Nephron (organoid): Measurements from ENCODE around the gene VPS26A.

ENCODE experiments used
- H3K27ac Mint-ChIP-seq, 3 experiments: 2 replicates each; pipeline ENCODE4 v1.8.0; 2020; ENCODE audit warnings: mixed read lengths in 3 of 3, mild to moderate bottlenecking in 2 of 3, moderate library complexity in 1 of 3
- H3K27me3 Mint-ChIP-seq: 2 replicates; pipeline ENCODE4 v1.8.0; 2021; ENCODE audit warnings: low read depth, mild to moderate bottlenecking, moderate library complexity, mixed read lengths
- H3K36me3 Mint-ChIP-seq: 2 replicates; pipeline ENCODE4 v1.8.0; 2020; ENCODE audit warnings: low read depth, mixed read lengths
- H3K4me1 Mint-ChIP-seq: 2 replicates; pipeline ENCODE4 v1.8.0; 2020; ENCODE audit warnings: mixed read lengths
- H3K4me3 Mint-ChIP-seq, 3 experiments: 2 replicates each; pipeline ENCODE4 v1.8.0; 2020; ENCODE audit warnings: mild to moderate bottlenecking in 3 of 3, mixed read lengths in 3 of 3, moderate library complexity in 2 of 3
- H3K9me3 Mint-ChIP-seq: 2 replicates; pipeline ENCODE4 v1.8.0; 2020; ENCODE audit warnings: mixed read lengths
- TF ChIP-seq, protein P1 (sequence below), 3 experiments: fragments of 200-600 bp; sonication (generic); IDR thresholded peaks; one replicate each; pipeline ENCODE4 v1.5.0; 2021; ENCODE audit warnings: antibody characterized with exemption in 3 of 3; ENCODE audit not compliant: unreplicated experiment in 3 of 3

VPS26A gene

DNA sequence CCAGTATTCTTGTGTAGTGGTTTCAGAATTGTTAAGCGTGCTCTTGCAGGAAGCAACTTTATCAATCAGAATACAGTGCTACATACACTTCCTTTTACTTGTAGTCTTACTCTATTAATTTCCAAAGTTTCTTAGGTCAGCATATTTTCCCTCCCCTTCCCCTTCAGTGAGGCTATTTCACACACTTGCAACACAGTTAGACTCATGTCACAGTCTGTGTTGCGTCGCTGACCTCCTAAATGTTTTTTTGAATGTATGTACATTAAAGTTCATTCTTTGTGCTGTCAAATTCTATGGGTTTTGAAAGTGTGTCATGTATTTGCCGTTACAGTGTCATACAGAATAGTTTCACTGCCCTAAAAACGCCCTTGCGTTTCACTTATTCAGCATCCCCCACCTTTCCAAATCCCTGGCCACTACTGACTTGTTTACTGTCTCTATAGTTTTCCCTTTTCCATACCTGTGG is 90.7 kb downstream of the VPS26A start:
- H3K4me1 Mint-ChIP-seq, result peaks cover 5% of the 10 kb centered on the region

GRCh38 chr10:69215405-69216171 is 91.6 kb downstream of the VPS26A start:
- peaks cover 8% of the 10 kb centered on the region for H3K4me1 Mint-ChIP-seq
- TF ChIP-seq, protein P1, sequence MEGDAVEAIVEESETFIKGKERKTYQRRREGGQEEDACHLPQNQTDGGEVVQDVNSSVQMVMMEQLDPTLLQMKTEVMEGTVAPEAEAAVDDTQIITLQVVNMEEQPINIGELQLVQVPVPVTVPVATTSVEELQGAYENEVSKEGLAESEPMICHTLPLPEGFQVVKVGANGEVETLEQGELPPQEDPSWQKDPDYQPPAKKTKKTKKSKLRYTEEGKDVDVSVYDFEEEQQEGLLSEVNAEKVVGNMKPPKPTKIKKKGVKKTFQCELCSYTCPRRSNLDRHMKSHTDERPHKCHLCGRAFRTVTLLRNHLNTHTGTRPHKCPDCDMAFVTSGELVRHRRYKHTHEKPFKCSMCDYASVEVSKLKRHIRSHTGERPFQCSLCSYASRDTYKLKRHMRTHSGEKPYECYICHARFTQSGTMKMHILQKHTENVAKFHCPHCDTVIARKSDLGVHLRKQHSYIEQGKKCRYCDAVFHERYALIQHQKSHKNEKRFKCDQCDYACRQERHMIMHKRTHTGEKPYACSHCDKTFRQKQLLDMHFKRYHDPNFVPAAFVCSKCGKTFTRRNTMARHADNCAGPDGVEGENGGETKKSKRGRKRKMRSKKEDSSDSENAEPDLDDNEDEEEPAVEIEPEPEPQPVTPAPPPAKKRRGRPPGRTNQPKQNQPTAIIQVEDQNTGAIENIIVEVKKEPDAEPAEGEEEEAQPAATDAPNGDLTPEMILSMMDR (IDR thresholded peaks at IDR 0.05; ENCODE audit: unreplicated experiment in 3 of 3), result no peak
- peaks cover 10% of the 10 kb centered on the region for H3K9me3 Mint-ChIP-seq
- H3K27me3 Mint-ChIP-seq, result peaks cover 4% of the 10 kb centered on the region
- H3K4me3 Mint-ChIP-seq, result no peak overlapping the region
- no peaks in the 10 kb centered on the region for H3K36me3 Mint-ChIP-seq
- H3K27ac Mint-ChIP-seq, result peak overlapping the region; percentile 7 to 55 (median 52)

More for the DNA sequence above, 90.7 kb downstream of the VPS26A start:
- H3K27me3 Mint-ChIP-seq, result no peaks in the 10 kb centered on the region
- H3K27ac Mint-ChIP-seq, result no peak overlapping the region
- no peaks in the 10 kb centered on the region for H3K36me3 Mint-ChIP-seq
- H3K4me3 Mint-ChIP-seq, result no peak overlapping the region
- H3K9me3 Mint-ChIP-seq, result peaks cover 10% of the 10 kb centered on the region
- TF ChIP-seq, protein P1 (IDR thresholded peaks at IDR 0.05; ENCODE audit: unreplicated experiment in 3 of 3), result no peak

DNA sequence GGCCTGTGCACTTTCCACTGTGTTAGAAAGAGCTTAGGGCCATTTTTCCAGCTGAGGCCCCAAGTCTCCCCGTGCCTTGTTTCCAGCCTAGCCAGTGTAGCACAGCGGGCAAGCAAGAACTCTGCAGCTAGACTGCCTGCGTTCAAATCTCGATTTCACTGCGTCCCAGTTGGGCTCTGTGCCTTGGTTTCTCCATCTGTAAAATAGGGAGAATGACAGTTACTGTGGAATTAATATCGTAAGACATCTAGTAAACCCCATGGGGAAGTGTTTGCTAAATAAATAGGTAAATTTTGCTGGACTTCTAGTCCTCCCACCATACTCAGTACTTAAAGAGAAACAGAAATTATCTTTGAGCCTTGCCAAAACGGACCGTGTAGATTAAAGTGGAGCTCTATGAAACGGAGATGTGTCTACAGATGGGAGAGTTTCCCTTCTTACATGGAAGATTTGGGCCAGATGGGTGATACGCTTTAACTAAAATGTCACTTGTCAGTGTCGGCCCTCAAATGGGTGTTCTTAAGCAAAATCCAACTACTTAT is 92.7 kb downstream of the VPS26A start:
- H3K27me3 Mint-ChIP-seq, result peaks cover 8% of the 10 kb centered on the region
- H3K27ac Mint-ChIP-seq, result peak overlapping the region in 2 of 3 experiments; percentile 65 to 66
- peaks cover 10% of the 10 kb centered on the region for H3K9me3 Mint-ChIP-seq
- TF ChIP-seq, protein P1 (IDR thresholded peaks at IDR 0.05; ENCODE audit: unreplicated experiment in 3 of 3), result no peak
- no peak overlapping the region for H3K4me3 Mint-ChIP-seq
- no peaks in the 10 kb centered on the region for H3K36me3 Mint-ChIP-seq
- H3K4me1 Mint-ChIP-seq, result peaks cover 10% of the 10 kb centered on the region

GRCh38 chr10:69217119-69217754 is 93.3 kb downstream of the VPS26A start:
- H3K9me3 Mint-ChIP-seq, result peaks cover 10% of the 10 kb centered on the region
- TF ChIP-seq, protein P1 (IDR thresholded peaks at IDR 0.05; ENCODE audit: unreplicated experiment in 3 of 3), result no peak
- H3K36me3 Mint-ChIP-seq, result no peaks in the 10 kb centered on the region
- H3K27ac Mint-ChIP-seq, result peak overlapping the region in 2 of 3 experiments; percentile 65 to 66
- H3K4me1 Mint-ChIP-seq, result peaks cover 10% of the 10 kb centered on the region
- peaks cover 8% of the 10 kb centered on the region for H3K27me3 Mint-ChIP-seq
- H3K4me3 Mint-ChIP-seq, result no peak overlapping the region

DNA sequence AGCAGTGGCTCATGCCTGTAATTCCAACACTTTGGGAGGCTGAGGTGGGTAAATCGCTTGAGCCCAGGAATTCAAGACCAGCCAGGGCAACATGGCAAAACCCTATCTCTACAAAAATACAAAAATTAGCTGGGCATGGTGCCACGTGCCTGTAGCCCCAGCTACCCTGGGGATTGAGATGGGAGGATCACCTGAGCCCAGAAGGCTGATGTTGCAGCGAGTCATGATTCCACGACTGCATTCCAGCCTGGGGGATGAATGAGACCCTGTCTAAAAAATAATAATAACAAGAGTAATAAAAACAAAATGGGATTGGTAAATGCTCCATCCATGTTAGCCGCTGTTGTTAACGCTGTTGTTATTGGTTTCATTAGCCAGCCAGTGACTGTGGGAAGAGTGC is 94.9 kb downstream of the VPS26A start:
- Mint-ChIP-seq H3K4me3 (no peak overlapping the region), H3K27ac (no peak overlapping the region), H3K36me3 (no peaks in the 10 kb centered on the region), H3K9me3 (peaks cover 6% of the 10 kb centered on the region), H3K27me3 (peaks cover 8% of the 10 kb centered on the region), H3K4me1 (peaks cover 10% of the 10 kb centered on the region)
- TF ChIP-seq, protein P1 (IDR thresholded peaks at IDR 0.05; ENCODE audit: unreplicated experiment in 3 of 3), result no peak
